H1 (cell line): ENCODE measurements around the gene ZNF462. TPM values are rescaled to one million over a fixed set of nuclear protein-coding genes. Genes with fewer than 3 reads are reported as not detected.

Source experiments
- CTCF ChIA-PET: fragments of 300-600 bp; sonication (Branson Sonifier 250); formaldehyde crosslinking; loops from one replicate; lab custom pipeline; 2021; ENCODE audit not compliant: partially characterized antibody; lab: Charles Lee
- POLR2A ChIA-PET: fragments of 300-600 bp; sonication (Branson Sonifier 250); formaldehyde crosslinking; loops from one replicate; lab custom pipeline; 2021; ENCODE audit warnings: inconsistent platforms; ENCODE audit not compliant: partially characterized antibody; lab: Charles Lee
- DNase-seq, 2 experiments: peaks; one replicate each; pipeline versions ENCODE4 v3.0.0 to v3.0.0-alpha.2; 2010 to 2022; ENCODE audit warnings: low spot score in 2 of 2, low read depth in 1 of 2, mixed read lengths in 1 of 2
- FAIRE-seq: peaks from 2 replicates; lab custom pipeline; 2011; peaks lifted over from hg19 to GRCh38; lab: Jason Lieb, UNC
- H2AFZ ChIP-seq: 2 replicates; pipeline ENCODE4 v1.8.1; 2012; ENCODE audit warnings: low read length, inconsistent platforms
- H2AK5ac ChIP-seq: 2 replicates; pipeline ENCODE4 v1.6.1; 2013; ENCODE audit warnings: low read depth, low read length
- H2BK120ac ChIP-seq: replicated peaks from 2 replicates; pipeline ENCODE3; 2013; ENCODE audit warnings: low read depth, low read length, inconsistent platforms
- H2BK12ac ChIP-seq: 2 replicates; pipeline ENCODE4 v1.6.1; 2013; ENCODE audit warnings: low read depth, low read length
- H2BK15ac ChIP-seq: 2 replicates; pipeline ENCODE4 v1.6.1; 2013; ENCODE audit warnings: low read length
- H2BK20ac ChIP-seq: 2 replicates; pipeline ENCODE4 v1.6.1; 2013; ENCODE audit warnings: low read length
- H2BK5ac ChIP-seq: 2 replicates; pipeline ENCODE4 v1.6.1; 2013; ENCODE audit warnings: low read depth, low read length
- H3K14ac ChIP-seq: 2 replicates; pipeline ENCODE4 v1.6.1; 2013; ENCODE audit warnings: inconsistent platforms; ENCODE audit not compliant: insufficient read length
- H3K18ac ChIP-seq: 2 replicates; pipeline ENCODE4 v1.6.1; 2013; ENCODE audit warnings: low read length; ENCODE audit errors: extremely low read depth
- H3K23ac ChIP-seq: 2 replicates; pipeline ENCODE4 v1.6.1; 2013; ENCODE audit warnings: inconsistent platforms; ENCODE audit not compliant: insufficient read length
- H3K23me2 ChIP-seq: 2 replicates; pipeline ENCODE4 v1.6.1; 2013; ENCODE audit warnings: low read depth, low read length
- H3K27ac ChIP-seq: 2 replicates; pipeline ENCODE4 v1.6.1; 2011; ENCODE audit warnings: low read depth, low read length, inconsistent platforms
- H3K27me3 ChIP-seq, 4 experiments: replicated peaks in 1 of 4; 1 replicate in 1 of 4; 2 replicates in 3 of 4; pipeline versions ENCODE4 v1.6.1 to v1.8.1; 2011 to 2013; ENCODE audit warnings: low read length in 3 of 4, mild to moderate bottlenecking in 3 of 4, inconsistent platforms in 2 of 4, mixed read lengths in 2 of 4, moderate library complexity in 1 of 4; ENCODE audit not compliant: control insufficient read depth in 3 of 4, insufficient read depth in 3 of 4; ENCODE audit errors: extremely low read depth in 1 of 4
- H3K36me3 ChIP-seq, 4 experiments: 2 replicates each; pipeline versions ENCODE4 v1.6.1 to v1.8.1; 2011 to 2013; ENCODE audit warnings: mild to moderate bottlenecking in 4 of 4, low read length in 3 of 4, moderate library complexity in 2 of 4, control low read depth in 1 of 4, inconsistent platforms in 1 of 4; ENCODE audit not compliant: insufficient read depth in 4 of 4, control insufficient read depth in 2 of 4
- H3K4ac ChIP-seq: replicated peaks from 2 replicates; pipeline ENCODE3; 2013; ENCODE audit warnings: low read length, low read depth, mixed read lengths, inconsistent platforms; ENCODE audit not compliant: insufficient read length
- H3K4me1 ChIP-seq, 4 experiments: replicated peaks in 1 of 4; 1 replicate in 1 of 4; 2 replicates in 3 of 4; pipeline versions ENCODE4 v1.6.1 to v1.8.1; 2011 to 2013; ENCODE audit warnings: low read length in 3 of 4, inconsistent platforms in 2 of 4, mixed read lengths in 1 of 4; ENCODE audit not compliant: insufficient read depth in 4 of 4, control insufficient read depth in 3 of 4
- H3K4me2 ChIP-seq, 2 experiments: 2 replicates each; pipeline versions ENCODE4 v1.6.1 to v1.8.1; 2011 to 2013; ENCODE audit warnings: low read depth in 2 of 2, low read length in 2 of 2, control low read depth in 1 of 2, inconsistent platforms in 1 of 2, mild to moderate bottlenecking in 1 of 2; ENCODE audit not compliant: insufficient read depth in 1 of 2
- H3K4me3 ChIP-seq, 4 experiments: fragments of 200-600, 300-600 bp in 1 of 4; sonication (generic), shearing (Covaris generic), sonication (Bioruptor Twin) in 1 of 4; 2 replicates each; pipeline versions ENCODE4 v1.5.1 to v1.8.1; 2011 to 2016; ENCODE audit warnings: low read length in 4 of 4, low read depth in 3 of 4, control low read depth in 2 of 4, inconsistent platforms in 2 of 4, mild to moderate bottlenecking in 2 of 4, mixed read lengths in 1 of 4, moderate library complexity in 1 of 4; ENCODE audit not compliant: insufficient read depth in 2 of 4; ENCODE audit errors: extremely low read depth in 1 of 4
- H3K56ac ChIP-seq: replicated peaks from 2 replicates; pipeline ENCODE3; 2013; ENCODE audit warnings: low read depth, mild to moderate bottlenecking, mixed read lengths, low read length, inconsistent platforms; ENCODE audit not compliant: insufficient read length
- H3K79me1 ChIP-seq: 2 replicates; pipeline ENCODE4 v1.6.1; 2013; ENCODE audit warnings: low read depth, low read length, control low read depth
- H3K79me2 ChIP-seq, 2 experiments: 2 replicates each; pipeline versions ENCODE4 v1.6.1 to v1.8.1; 2012 to 2013; ENCODE audit warnings: low read length in 2 of 2, mild to moderate bottlenecking in 2 of 2, inconsistent platforms in 1 of 2; ENCODE audit not compliant: insufficient read depth in 2 of 2, control insufficient read depth in 1 of 2
- H3K9ac ChIP-seq, 4 experiments: replicated peaks in 1 of 4; 1 replicate in 1 of 4; 2 replicates in 3 of 4; pipeline versions ENCODE4 v1.6.1 to v1.8.1; 2011 to 2013; ENCODE audit warnings: low read depth in 3 of 4, low read length in 3 of 4, control low read depth in 2 of 4, mild to moderate bottlenecking in 2 of 4, moderate library complexity in 2 of 4, inconsistent platforms in 1 of 4; ENCODE audit errors: extremely low read depth in 1 of 4
- H3K9me3 ChIP-seq, 2 experiments: 2 replicates each; pipeline versions ENCODE4 v1.6.1 to v1.8.1; 2012 to 2013; ENCODE audit warnings: mild to moderate bottlenecking in 2 of 2, moderate library complexity in 2 of 2, control low read depth in 1 of 2, inconsistent platforms in 1 of 2, low read depth in 1 of 2, low read length in 1 of 2, mixed read lengths in 1 of 2; ENCODE audit not compliant: insufficient read depth in 2 of 2
- H4K20me1 ChIP-seq, 2 experiments: replicated peaks in 1 of 2; 2 replicates each; pipeline versions ENCODE3 to v1.8.1; 2011 to 2013; ENCODE audit warnings: inconsistent platforms in 2 of 2, low read length in 2 of 2, mild to moderate bottlenecking in 1 of 2; ENCODE audit not compliant: insufficient read depth in 2 of 2, control insufficient read depth in 1 of 2
- H4K5ac ChIP-seq: 2 replicates; pipeline ENCODE4 v1.6.1; 2013; ENCODE audit warnings: low read length, low read depth, mixed read lengths, inconsistent platforms; ENCODE audit not compliant: insufficient read length
- H4K8ac ChIP-seq: 2 replicates; pipeline ENCODE4 v1.8.0; 2013; ENCODE audit warnings: mild to moderate bottlenecking, moderate library complexity, low read length, inconsistent platforms; ENCODE audit not compliant: insufficient read depth; ENCODE audit errors: extremely low read depth
- H4K91ac ChIP-seq: replicated peaks from 2 replicates; pipeline ENCODE3; 2013; ENCODE audit warnings: low read length, mixed read lengths, inconsistent platforms; ENCODE audit not compliant: insufficient read length
- CBX8 ChIP-seq: fragments of 300-800, 300-1000 bp; sonication (generic); IDR thresholded peaks from 2 replicates; pipeline ENCODE4 v1.7.1; 2016; ENCODE audit warnings: low read depth, low read length, borderline replicate concordance
- CEBPB ChIP-seq: IDR thresholded peaks from 2 replicates; pipeline ENCODE4 v1.6.1; 2012; ENCODE audit warnings: low read depth, low read length
- FOSL1 ChIP-seq: IDR thresholded peaks from 2 replicates; pipeline ENCODE4 v1.6.1; 2011; ENCODE audit warnings: mild to moderate bottlenecking, low read depth, low read length, moderate library complexity; ENCODE audit not compliant: insufficient read depth
- JUN ChIP-seq: IDR thresholded peaks from 2 replicates; pipeline ENCODE4 v1.6.1; 2011; ENCODE audit warnings: low read depth, mild to moderate bottlenecking, improper control_type of control experiment, low read length
- POLR2AphosphoS5 ChIP-seq: IDR thresholded peaks from 2 replicates; pipeline ENCODE4 v1.6.1; 2011; ENCODE audit warnings: low read depth, low read length
- SP4 ChIP-seq: IDR thresholded peaks from 2 replicates; pipeline ENCODE4 v1.6.1; 2012; ENCODE audit warnings: low read length, inconsistent platforms
- SUZ12 ChIP-seq: fragments of 200-600 bp; sonication (generic); IDR thresholded peaks from 2 replicates; pipeline ENCODE4 v1.6.1; 2012; ENCODE audit warnings: mild to moderate bottlenecking, inconsistent platforms, low read length, moderate library complexity, mixed read lengths
- YY1 ChIP-seq: IDR thresholded peaks from 2 replicates; pipeline ENCODE4 v1.6.1; 2011; ENCODE audit warnings: low read depth, mild to moderate bottlenecking, low read length
- WGBS, 2 experiments: shearing (Covaris generic) in 1 of 2; methylation state at CpG; one replicate each; pipeline versions ENCODE4 v1.1.6 to v1.1.7; 2013 to 2015; ENCODE audit warnings: low lambda C conversion rate in 2 of 2, mixed read lengths in 2 of 2, inconsistent platforms in 1 of 2, low coverage in 1 of 2, missing lambda C conversion rate in 1 of 2; ENCODE audit not compliant: insufficient replicate concordance in 2 of 2, insufficient coverage in 1 of 2, insufficient read length in 1 of 2; ENCODE audit errors: extremely low coverage in 1 of 2, missing lambda C conversion rate in 1 of 2; 5-methylcytosine and 5-hydroxymethylcytosine counted together
- polyA plus RNA-seq, 7 experiments: library from polyadenylated mRNA; depleted of rRNA in 3 of 7; stranded (reverse) in 5 of 7; unstranded in 2 of 7; fragments of >200 nt in 5 of 7; fragments of 200-250 nt in 2 of 7; gene quantifications; 1 replicate in 5 of 7; 2 replicates in 1 of 7; 4 replicates in 1 of 7; pipeline versions ENCODE4 v1.2.1 to v1.2.3, GENCODE V29; 2011 to 2013; ENCODE audit warnings: missing spikeins in 2 of 7, mixed read lengths in 2 of 7
- total RNA-seq: library from RNA; stranded (reverse); fragmentation: NEBNext Ultra II Directional; extraction: Animal tissue kit (Norgen Biotek cat#: 25700); gene quantifications from 2 replicates; pipeline ENCODE4 v1.2.1, GENCODE V29; 2021

ZNF462 gene
- total and polyA plus RNA-seq, 2 of the 8 experiments (the other 6 are each of a cell fraction or from before 2014, with no cell fraction given) = 30.0 to 163 TPM

DNA sequence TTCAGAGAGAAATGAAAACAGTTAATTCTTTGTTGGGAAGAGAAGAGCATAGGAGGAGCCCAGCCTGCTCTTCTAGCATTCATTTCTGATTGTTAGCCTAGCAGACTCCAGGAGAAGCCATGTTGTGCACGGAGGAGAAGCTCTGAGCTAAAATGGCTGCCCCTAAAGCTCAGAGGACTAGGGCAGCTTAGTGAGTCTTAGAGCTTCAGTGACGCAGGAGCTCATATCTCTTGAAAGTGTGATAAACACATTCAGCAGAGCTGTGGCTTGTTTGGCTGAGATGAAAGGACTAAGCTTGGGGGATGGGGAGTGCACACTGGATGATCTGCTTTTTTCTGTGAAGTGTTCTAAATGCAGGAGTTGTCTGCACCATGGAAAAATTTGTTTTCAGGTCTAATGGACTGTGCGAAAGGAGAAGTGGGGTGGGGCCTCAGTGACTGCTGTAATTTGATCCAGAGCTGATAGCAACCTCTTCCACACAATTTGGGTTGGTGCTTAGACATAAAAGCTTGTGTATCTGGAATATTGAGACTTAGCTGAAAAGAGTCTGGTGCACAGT lies 58.5 kb downstream of the ZNF462 start:
- H3K4me2 ChIP-seq = peak overlapping the region in 1 of 2 experiments; percentile 15; a peak in 1 of 4 replicates
- no peaks in the 10 kb centered on the region for H3K23me2 ChIP-seq
- no peak overlapping the region for H3K4ac ChIP-seq
- H3K4me3 ChIP-seq = no peak overlapping the region
- TF ChIP-seq SUZ12 (no peak), JUN (no peak), CBX8 (no peak), FOSL1 (no peak), SP4 (no peak), POLR2AphosphoS5 (0 out of 2 replicates have a peak, but pooled peaks have one; percentile 9), YY1 (peak; percentile 95), CEBPB (no peak)
- H3K14ac ChIP-seq = no peak overlapping the region
- no peaks in the 10 kb centered on the region for H3K9me3 ChIP-seq
- no peak overlapping the region for H4K91ac ChIP-seq
- H3K18ac ChIP-seq = no peak overlapping the region
- no peak overlapping the region for H2BK120ac ChIP-seq
- H3K23ac ChIP-seq = no peak overlapping the region
- H3K27me3 ChIP-seq = no peaks in the 10 kb centered on the region
- no peak overlapping the region for H3K56ac ChIP-seq
- peaks cover 18 to 58% (median 41%) of the 10 kb centered on the region in 4 experiments for H3K36me3 ChIP-seq
- no peak overlapping the region for H2BK5ac ChIP-seq
- H3K27ac ChIP-seq = peak overlapping the region; percentile 44; the same call in 1 of the 2 replicates
- H2BK15ac ChIP-seq = no peak overlapping the region
- POLR2A ChIA-PET = interaction anchor here (1.1 to 1.5 kb wide), 2 partner anchors 13 to 42 kb away, joined by 3 read pairs; no protein-coding TSS in a partner anchor
- H2BK12ac ChIP-seq = no peak overlapping the region
- H2AK5ac ChIP-seq = no peak overlapping the region
- 85% methylated on average over 3 of the region's 3 CpGs; no CpG with 5 or more reads in 1 of the 2 experiments for WGBS, 2 experiments
- no peak overlapping the region for H4K5ac ChIP-seq
- no peak for DNase-seq
- H2AFZ ChIP-seq = no peak overlapping the region
- H3K79me2 ChIP-seq = peaks cover 11 to 94% of the 10 kb centered on the region in 2 experiments
- FAIRE-seq = no peak
- no peak overlapping the region for H4K8ac ChIP-seq
- H2BK20ac ChIP-seq = no peak overlapping the region
- H3K79me1 ChIP-seq = peaks cover 10% of the 10 kb centered on the region
- CTCF ChIA-PET = interaction anchor here (0.9 to 2.1 kb wide), 7 partner anchors 8 to 47 kb away, joined by 3 to 8 read pairs (median 3); no protein-coding TSS in a partner anchor
- H3K4me1 ChIP-seq = peaks cover 0 to 11% (median 8%) of the 10 kb centered on the region in 4 experiments; a peak in 3 of 7 replicates
- H3K9ac ChIP-seq = no peak overlapping the region
- H4K20me1 ChIP-seq = no peaks in the 10 kb centered on the region
